Right forelimb (tissue), 1 donor: ENCODE data around the gene HHIPL1.
A peak's percentile ranks its signal among the peaks of the same experiment; 100 is the strongest.

Source experiments
- DNase-seq: peaks from one replicate; pipeline ENCODE4 v3.0.0-alpha.2; 2018

Gene HHIPL1

GRCh38 chr14:99677231-99678140 is 32.6 kb downstream of the HHIPL1 start:
- DNase-seq, result peak; percentile 44

GRCh38 chr14:99678198-99678597 is 33.3 kb downstream of the HHIPL1 start:
- DNase-seq, result peak; percentile 4

GRCh38 chr14:99679111-99679510 is 34.2 kb downstream of the HHIPL1 start:
- DNase-seq, result peak; percentile 36

GRCh38 chr14:99679543-99679942 is 34.6 kb downstream of the HHIPL1 start:
- DNase-seq, result no peak

- DNase-seq, result peak; percentile 18
Observed at GRCh38 chr14:99679996-99680395, 35.1 kb downstream of the HHIPL1 start.

GRCh38 chr14:99681101-99681831 is 36.3 kb downstream of the HHIPL1 start:
- DNase-seq, result peak; percentile 39

GRCh38 chr14:99681832-99682148 is 36.9 kb downstream of the HHIPL1 start:
- peak; percentile 42 for DNase-seq

- DNase-seq, result peak; percentile 91
Observed at GRCh38 chr14:99682809-99683618, 38.1 kb downstream of the HHIPL1 start.

GRCh38 chr14:99683619-99684409 is 38.9 kb downstream of the HHIPL1 start, which contains the start of gene CYP46A1:
Gene CYP46A1, plus strand, starts transcription at chr14:99684298. Its CDS starts 120 bp downstream, at chr14:99684418.
- DNase-seq, result peak; percentile 100

- no peak for DNase-seq
Observed at GRCh38 chr14:99684410-99684934, 39.5 kb downstream of the HHIPL1 start.

- DNase-seq, result peak; percentile 39
Observed at GRCh38 chr14:99685151-99685591, 40.2 kb downstream of the HHIPL1 start.

- peak; percentile 9 for DNase-seq
Observed at GRCh38 chr14:99685596-99685995, 40.7 kb downstream of the HHIPL1 start.

GRCh38 chr14:99686557-99687283 is 41.8 kb downstream of the HHIPL1 start:
- DNase-seq, result peak; percentile 24

- DNase-seq, result peak; percentile 38
Observed at GRCh38 chr14:99687284-99688209, 42.6 kb downstream of the HHIPL1 start.

- DNase-seq, result no peak
Observed at GRCh38 chr14:99688210-99688581, 43.3 kb downstream of the HHIPL1 start.

- no peak for DNase-seq
Observed at GRCh38 chr14:99688629-99689028, 43.7 kb downstream of the HHIPL1 start.

GRCh38 chr14:99689266-99690236 is 44.6 kb downstream of the HHIPL1 start:
- no peak for DNase-seq

GRCh38 chr14:99690636-99691035 is 45.7 kb downstream of the HHIPL1 start:
- no peak for DNase-seq
